Muscle of leg (tissue), 11 donors: Measurements from ENCODE around the gene AGAP9. TPM values are rescaled to one million over a fixed set of nuclear protein-coding genes. Genes with fewer than 3 reads are reported as not detected.
"Not testable (repeated sequence)": the region's sequence is repeated elsewhere in the genome, so short reads cannot be mapped to it uniquely, and the experiment has no call there.

Experiments used
- DNase-seq: peaks from one replicate; pipeline ENCODE4 v3.0.0; 2013
- H3K27ac ChIP-seq: one replicate; pipeline ENCODE4 v1.5.1; 2013; ENCODE audit warnings: mild to moderate bottlenecking, low read length, control low read depth
- H3K27me3 ChIP-seq: one replicate; pipeline ENCODE4 v1.6.1; 2013; ENCODE audit warnings: low read length; ENCODE audit not compliant: control insufficient read depth, insufficient read depth
- H3K36me3 ChIP-seq: one replicate; pipeline ENCODE4 v1.6.1; 2013; ENCODE audit warnings: low read length; ENCODE audit not compliant: control insufficient read depth, insufficient read depth
- H3K4me1 ChIP-seq: one replicate; pipeline ENCODE4 v1.6.1; 2013; ENCODE audit warnings: low read length; ENCODE audit not compliant: control insufficient read depth, insufficient read depth
- H3K4me3 ChIP-seq: one replicate; pipeline ENCODE4 v1.5.1; 2013; ENCODE audit warnings: low read length, control low read depth
- H3K9me3 ChIP-seq: replicated peaks from 2 replicates; pipeline ENCODE4 v1.6.1; 2013; ENCODE audit warnings: low read depth, low read length; ENCODE audit not compliant: control insufficient read depth
- WGBS: methylation state at CpG from one replicate; pipeline ENCODE4 v1.1.5; 2013; ENCODE audit warnings: missing lambda C conversion rate; ENCODE audit not compliant: insufficient coverage; 5-methylcytosine and 5-hydroxymethylcytosine counted together
- polyA plus RNA-seq, 8 donors: library from polyadenylated mRNA; unstranded; fragments of 120-200 nt; gene quantifications; one replicate each; pipeline versions ENCODE4 v1.2.1 to v1.2.3, GENCODE V29; 2013; ENCODE audit warnings: inconsistent platforms in 1 of 8, low replicate concordance in 1 of 8; ENCODE audit not compliant: insufficient read length in 8 of 8, insufficient read depth in 1 of 8
- total RNA-seq: library from RNA; stranded (reverse); fragments of 120-200 nt; gene quantifications from one replicate; pipeline ENCODE4 v1.2.4, GENCODE V29; 2013

AGAP9 gene
- total and polyA plus RNA-seq, 9 donors: 4.2 to 23.5 (median 6.3) TPM

- H3K4me1 ChIP-seq, H3K4me3 ChIP-seq, H3K9me3 ChIP-seq, H3K36me3 ChIP-seq, H3K27me3 ChIP-seq, DNase-seq, H3K27ac ChIP-seq: not testable (repeated sequence)
- WGBS: no CpG with 5 or more reads among the region's 7 CpGs
Measured at GRCh38 chr10:47489630-47490029, 33.8 kb downstream of the AGAP9 start.

- DNase-seq, H3K4me1 ChIP-seq, H3K4me3 ChIP-seq, H3K27ac ChIP-seq, H3K36me3 ChIP-seq, H3K9me3 ChIP-seq, H3K27me3 ChIP-seq: not testable (repeated sequence)
- WGBS: no CpG with 5 or more reads among the region's 4 CpGs
Measured at GRCh38 chr10:47485943-47486342, 37.5 kb downstream of the AGAP9 start.

GRCh38 chr10:47484786-47485185 lies 38.7 kb downstream of the AGAP9 start:
- 100% methylated on average over 6 of the region's 11 CpGs for WGBS
- H3K9me3 ChIP-seq, H3K36me3 ChIP-seq, H3K4me1 ChIP-seq, DNase-seq, H3K27me3 ChIP-seq, H3K4me3 ChIP-seq, H3K27ac ChIP-seq: not testable (repeated sequence)

GRCh38 chr10:47483923-47484322 lies 39.5 kb downstream of the AGAP9 start, which contains the start of gene ANXA8:
ANXA8 (minus strand) TSS chr10:47484115; CDS start chr10:47483933, 182 bp downstream.
- not testable (repeated sequence) for H3K4me1 ChIP-seq, H3K9me3 ChIP-seq, H3K4me3 ChIP-seq, H3K36me3 ChIP-seq, H3K27ac ChIP-seq, H3K27me3 ChIP-seq, DNase-seq
- no CpG with 5 or more reads among the region's 11 CpGs for WGBS

GRCh38 chr10:47482367-47482766 lies 41.1 kb downstream of the AGAP9 start:
- H3K27ac ChIP-seq, H3K4me1 ChIP-seq, H3K9me3 ChIP-seq, H3K4me3 ChIP-seq, H3K36me3 ChIP-seq, H3K27me3 ChIP-seq, DNase-seq: not testable (repeated sequence)
- WGBS: no CpG with 5 or more reads among the region's 1 CpG

- H3K9me3 ChIP-seq, H3K36me3 ChIP-seq, H3K27ac ChIP-seq, DNase-seq, H3K4me3 ChIP-seq, H3K4me1 ChIP-seq, H3K27me3 ChIP-seq: not testable (repeated sequence)
- 92% methylated on average over 2 of the region's 6 CpGs for WGBS
Measured at GRCh38 chr10:47481768-47482181, 41.7 kb downstream of the AGAP9 start.

- not testable (repeated sequence) for DNase-seq, H3K4me1 ChIP-seq, H3K9me3 ChIP-seq, H3K27me3 ChIP-seq, H3K27ac ChIP-seq, H3K36me3 ChIP-seq, H3K4me3 ChIP-seq
- WGBS: no CpG with 5 or more reads among the region's 10 CpGs
Measured at GRCh38 chr10:47481182-47481766, 42.2 kb downstream of the AGAP9 start.

- H3K27me3 ChIP-seq, H3K4me3 ChIP-seq, H3K27ac ChIP-seq, H3K36me3 ChIP-seq, DNase-seq, H3K9me3 ChIP-seq, H3K4me1 ChIP-seq: not testable (repeated sequence)
- WGBS: no CpG with 5 or more reads among the region's 3 CpGs
Measured at GRCh38 chr10:47480133-47480532, 43.3 kb downstream of the AGAP9 start.

GRCh38 chr10:47478114-47478513 lies 45.3 kb downstream of the AGAP9 start:
- not testable (repeated sequence) for H3K9me3 ChIP-seq, H3K36me3 ChIP-seq, DNase-seq, H3K4me1 ChIP-seq, H3K27ac ChIP-seq, H3K4me3 ChIP-seq, H3K27me3 ChIP-seq
- WGBS: no CpG with 5 or more reads among the region's 5 CpGs

- no CpG with 5 or more reads among the region's 11 CpGs for WGBS
Measured at GRCh38 chr10:47477078-47477477, 46.4 kb downstream of the AGAP9 start.

GRCh38 chr10:47475101-47475500 lies 48.3 kb downstream of the AGAP9 start:
- not testable (repeated sequence) for H3K4me3 ChIP-seq, H3K27ac ChIP-seq, H3K36me3 ChIP-seq, H3K9me3 ChIP-seq, DNase-seq, H3K27me3 ChIP-seq, H3K4me1 ChIP-seq
- WGBS: no CpG with 5 or more reads among the region's 5 CpGs

More at GRCh38 chr10:47477078-47477477, 46.4 kb downstream of the AGAP9 start:
- H3K4me1 ChIP-seq, DNase-seq, H3K9me3 ChIP-seq, H3K4me3 ChIP-seq, H3K27me3 ChIP-seq, H3K36me3 ChIP-seq, H3K27ac ChIP-seq: not testable (repeated sequence)
